Measurements from ENCODE around the gene FAT3.

The FAT3 gene

DNA sequence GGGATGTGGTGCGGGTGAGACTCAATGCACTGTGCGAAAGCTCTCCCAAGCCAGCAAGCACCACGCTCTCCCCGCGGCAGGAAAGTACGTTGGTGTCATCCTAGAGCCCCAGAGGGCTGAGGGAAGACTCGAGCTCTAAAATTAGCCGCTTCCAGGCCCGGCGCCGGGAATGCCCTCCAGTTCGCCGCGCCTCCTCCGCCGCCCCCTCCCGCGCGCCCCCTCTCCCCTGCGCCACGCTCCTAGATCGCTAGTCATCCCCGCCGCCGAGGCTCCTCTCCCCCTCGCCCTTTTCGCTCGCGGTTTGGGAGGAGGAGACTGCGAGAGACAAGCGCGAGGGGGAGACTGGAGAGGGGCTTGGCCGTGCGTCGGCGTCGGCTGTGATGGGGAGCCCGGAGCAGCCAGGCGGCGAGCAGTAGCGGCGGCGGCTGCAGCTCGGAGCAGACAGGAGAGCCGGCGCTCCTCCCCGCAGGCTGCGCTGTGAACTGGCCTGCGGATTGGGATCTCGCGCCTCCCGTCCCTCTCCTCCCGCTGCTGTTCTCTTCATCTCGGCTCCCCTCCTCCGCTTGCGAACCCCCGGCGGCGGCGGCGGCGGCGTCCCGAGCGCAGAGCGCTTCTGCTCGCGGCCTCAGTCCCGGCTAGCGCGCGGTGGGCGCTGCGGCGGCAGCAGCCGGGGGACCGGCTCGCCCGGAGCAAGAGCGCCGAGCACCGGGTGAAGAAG, at the start of gene FAT3:
TSS of gene FAT3 (plus strand) at position 412 of the 718 bp plus-strand sequence. CDS start 127,295 bp downstream, outside the sequence.
- no peak for DNase-seq

DNA sequence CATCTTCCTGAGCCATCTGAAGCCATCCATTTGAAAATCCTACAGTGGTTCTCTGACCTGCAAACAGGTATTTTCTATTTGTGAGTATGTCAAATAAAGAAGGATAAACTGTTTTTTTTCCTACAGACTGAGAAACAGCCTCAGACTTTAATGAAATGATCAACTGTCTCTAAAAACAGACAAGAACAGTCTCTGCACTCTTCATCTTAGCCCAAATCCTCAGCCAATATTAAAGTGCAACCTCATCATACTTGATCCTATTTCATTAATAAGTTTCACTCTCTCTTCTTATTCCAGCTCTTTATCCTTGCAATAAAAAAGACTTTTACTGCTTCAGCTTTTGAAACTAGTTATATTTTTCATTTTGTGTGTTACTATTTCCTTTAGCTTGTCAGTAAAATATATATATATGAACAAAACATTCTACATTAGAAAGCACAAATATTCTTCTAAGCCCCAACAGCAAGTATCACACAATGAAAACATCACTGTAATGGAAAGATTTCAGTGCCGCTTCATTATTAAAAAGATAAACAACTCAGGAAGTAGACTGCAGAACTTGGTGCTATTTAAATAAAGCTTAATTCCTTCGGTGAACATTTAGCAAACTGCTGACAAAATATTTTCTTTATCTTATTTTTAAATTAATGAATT, 45.5 kb upstream of the FAT3 start:
- DNase-seq: no peak

DNA sequence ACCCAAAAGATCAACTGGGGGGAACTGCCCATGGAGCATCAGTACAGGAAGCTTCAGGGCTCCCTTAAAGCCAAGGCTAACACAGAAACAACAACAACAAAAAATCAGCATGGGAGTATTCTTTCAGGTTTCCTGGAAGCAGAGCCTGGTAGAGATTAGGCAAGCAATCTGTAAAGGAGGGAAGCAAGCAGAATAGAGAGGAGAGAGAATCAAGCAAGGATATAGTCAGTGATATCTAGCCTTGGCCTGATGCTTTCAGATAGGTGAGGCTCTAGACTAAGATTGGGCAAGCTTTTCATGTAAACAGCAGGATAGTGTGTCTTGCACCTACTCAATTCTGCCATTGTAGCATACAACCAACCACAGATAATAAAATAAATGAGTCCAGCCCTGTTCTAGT, 44.4 kb upstream of the FAT3 start:
- DNase-seq: no peak

DNA sequence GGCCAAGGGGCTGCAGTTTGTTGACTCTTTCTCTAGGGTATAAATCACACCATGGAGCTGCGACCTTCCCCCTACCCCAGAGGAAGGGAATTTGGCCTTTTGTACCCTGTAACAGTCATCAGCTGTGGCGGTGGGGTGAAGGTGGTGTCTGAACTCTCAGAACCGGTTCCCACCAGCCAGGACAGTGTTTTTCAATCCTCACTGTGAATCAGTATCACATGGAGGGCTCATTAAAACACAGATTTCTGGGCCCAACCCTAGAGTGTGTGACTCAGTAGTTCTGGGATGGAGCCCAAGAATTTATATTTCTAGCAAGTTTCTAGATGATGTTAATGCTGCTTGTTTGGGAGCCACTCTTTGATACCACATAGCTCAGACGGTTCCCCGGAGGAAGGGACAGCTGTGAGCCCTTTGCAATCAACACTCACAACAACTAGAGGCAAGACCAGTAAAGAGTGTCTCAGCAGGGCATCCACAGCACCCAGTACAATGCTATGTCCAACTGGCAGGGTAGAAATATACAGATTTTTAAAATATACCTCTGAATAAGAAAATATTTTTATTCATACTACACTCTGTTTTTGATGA, 43.9 kb upstream of the FAT3 start:
- no peak for DNase-seq

DNA sequence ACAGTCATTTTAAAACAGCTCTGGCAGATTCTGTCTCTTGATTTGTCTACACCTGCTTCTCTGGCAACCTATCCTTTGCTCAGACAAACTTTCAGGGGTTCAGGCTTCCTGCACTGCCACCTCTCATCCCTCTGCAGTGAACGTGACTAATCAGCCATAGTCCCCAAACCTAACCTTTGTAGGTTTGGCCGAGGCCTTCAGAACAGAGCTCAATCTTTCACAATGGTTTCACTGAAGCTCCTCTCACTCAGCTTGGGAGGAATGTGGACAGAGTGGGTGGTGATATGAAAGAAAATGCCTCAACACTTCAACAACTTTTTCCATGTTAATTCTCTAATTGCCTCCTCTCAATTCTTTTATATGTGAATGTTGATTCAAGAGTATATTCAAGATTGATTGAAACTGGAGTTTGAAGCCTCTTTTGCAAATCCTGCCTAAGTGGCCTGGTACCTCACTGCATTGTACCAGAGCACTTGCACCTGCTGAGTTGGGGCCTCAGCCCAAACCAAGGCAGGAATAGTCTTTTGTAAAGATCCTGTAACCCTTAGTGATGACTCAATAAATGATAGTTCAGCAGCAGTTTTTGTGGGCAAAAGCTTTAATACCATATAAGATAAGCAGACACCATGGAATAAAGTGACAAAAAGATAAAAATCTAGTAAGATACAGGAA, 33.9 kb upstream of the FAT3 start:
- no peak for DNase-seq

DNA sequence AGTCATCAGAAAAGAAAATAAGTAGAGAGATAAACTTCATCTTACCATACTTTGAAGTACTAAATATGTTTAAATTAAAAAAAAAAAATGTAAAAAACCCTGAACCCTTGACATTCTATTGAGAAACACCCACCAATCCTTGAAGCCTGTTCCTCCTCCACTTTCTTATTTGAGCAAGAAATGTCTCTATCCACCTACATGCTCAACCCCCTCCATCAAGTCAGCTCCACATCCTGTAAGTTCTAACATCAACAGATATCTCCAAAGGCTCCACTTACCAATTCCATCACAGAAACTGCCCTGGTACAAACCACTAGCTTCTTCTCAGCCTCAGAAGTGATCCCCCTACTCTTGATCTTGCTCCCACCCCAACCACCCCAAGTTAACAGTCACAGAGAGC, 32.5 kb upstream of the FAT3 start:
- DNase-seq: no peak

DNA sequence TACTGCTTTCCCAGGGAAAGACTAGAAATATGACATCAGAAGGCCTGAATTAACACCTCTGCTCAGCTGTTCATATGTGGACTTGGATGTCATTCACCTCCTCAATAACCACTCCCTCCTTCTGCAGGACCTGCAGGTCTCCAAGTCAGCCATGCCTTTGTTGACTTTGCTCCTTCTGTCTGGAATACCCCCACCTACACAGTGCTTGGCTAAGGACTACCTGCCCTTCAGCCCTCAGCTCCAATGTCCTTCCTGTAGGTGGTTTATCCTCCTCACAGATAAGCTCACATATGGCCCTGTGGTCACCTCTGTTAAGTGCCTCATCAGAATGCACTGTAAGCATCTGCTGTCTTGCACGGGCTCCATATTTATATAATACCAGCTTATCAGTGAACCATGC, 26.4 kb upstream of the FAT3 start:
- no peak for DNase-seq

DNA sequence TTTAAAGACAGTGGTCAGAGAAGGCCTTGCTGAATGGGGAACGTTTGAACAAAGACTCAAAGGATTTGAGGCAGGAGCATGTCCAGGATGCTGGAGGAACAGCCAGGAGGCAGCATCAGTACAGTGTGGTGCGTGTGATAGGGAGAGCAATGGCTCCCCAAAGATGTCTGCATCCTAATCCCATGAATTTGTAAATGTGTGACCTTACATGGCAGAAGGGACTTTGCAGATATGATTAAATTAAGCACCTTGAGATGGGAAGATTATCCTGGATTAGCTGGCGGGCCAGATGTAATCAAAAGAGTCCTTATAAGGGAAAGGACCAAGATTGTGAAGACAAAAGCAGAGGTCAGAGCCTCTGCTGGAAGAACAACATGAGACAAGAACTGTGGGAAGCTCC, 24.6 kb upstream of the FAT3 start:
- no peak for DNase-seq

DNA sequence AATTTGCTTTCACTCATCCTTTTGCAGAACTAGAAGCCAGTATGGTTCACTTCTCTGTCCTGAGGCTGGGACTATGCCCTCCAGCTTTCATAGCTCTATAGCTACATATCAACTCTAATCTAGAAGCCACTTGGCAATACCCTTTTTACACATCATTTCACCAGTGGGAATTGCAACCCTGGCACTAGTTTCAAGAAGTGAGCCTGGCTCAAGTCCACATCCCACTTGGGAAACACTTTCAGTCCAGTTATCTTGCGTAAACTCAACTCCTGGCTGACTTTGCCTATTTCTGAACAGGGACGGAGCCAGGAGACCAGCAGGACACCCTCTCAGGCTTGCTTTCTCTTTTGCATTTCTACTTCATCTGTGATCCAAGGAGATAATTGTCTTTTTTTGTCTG, 19.9 kb upstream of the FAT3 start:
- DNase-seq: no peak

DNA sequence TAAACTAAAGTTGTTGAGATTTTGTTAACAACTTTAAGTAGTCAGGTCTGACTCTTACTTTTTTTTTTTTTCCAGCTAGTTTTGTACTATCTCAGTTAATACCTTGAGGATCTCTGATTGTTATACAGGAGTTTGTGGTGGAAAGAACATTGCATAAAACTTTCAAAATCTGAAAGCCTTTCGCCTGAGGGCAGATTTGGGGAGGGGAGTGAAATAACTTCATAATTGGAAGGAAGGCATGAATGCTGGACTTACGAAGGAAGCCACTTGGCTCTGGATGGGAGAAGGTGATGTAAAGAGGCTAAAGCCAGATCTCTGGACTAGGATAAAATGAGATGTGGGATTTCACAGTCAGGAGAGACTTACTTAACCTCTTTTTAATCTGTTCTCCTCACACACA, 18.2 kb upstream of the FAT3 start:
- DNase-seq: no peak

DNA sequence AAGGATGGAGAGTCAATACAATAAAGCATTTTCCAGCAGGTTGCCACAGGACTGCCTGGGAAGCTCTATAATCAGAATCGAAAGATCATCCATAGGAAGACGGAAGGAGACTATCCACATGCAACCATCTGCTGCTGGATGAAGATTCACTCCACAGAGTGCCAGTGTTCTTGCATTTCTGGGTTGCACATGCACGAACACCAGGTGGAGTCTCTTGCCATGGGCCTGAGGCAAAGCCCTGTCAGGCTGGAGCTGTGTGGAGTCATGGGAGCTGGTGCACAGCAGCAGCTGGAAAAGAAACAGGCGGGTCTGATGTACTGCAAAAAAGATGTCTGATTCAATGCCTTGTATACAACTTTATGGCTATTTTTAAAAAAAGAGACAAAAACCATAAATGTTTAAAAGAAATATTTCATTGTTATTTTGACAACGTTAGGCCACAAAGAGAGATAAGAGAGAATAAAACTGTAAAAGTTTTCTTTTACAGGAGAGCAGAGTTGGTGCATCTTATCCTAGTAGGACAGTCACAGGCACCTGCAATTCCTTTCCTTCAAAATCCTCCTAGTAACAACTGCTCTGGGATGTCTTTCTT, 12.9 kb upstream of the FAT3 start:
- DNase-seq: no peak

DNA sequence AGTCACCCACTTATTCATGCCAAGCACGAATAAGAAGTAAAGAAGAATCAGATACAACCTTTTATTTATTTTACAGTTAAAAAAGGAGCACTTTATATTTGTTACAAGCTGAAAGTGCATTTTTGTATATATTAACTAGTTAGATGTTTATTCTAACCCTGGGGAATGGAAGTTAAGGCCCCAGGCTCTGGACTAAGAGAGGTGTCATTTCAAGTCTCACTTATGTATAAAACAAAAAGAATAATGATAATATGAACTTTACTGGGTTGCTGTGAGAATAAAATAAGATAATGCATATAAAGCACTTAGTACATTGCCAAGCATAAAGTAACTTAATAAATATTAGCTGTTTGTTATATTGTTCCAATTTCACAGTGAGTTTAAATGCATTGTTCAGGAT, 12.1 kb upstream of the FAT3 start:
- DNase-seq: no peak

DNA sequence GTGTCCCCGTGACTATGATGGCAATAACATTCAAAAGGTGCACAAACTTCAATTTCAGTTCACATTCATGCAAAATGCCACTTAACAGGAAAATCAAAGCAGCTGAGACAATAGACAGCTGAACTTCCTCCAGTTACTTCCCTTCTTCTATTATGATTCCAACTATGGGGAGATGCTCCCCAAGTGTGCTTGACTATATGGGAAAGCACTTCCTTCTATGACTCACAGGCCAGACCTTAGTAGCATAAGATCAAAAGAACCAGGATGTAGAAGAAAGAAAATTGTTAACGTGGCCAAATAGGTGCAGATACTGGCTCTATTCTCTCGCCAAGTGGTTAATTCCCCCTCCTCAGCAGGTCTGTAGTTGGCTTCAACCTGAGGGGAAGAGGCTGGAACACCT, 7.8 kb upstream of the FAT3 start:
- DNase-seq: no peak

DNA sequence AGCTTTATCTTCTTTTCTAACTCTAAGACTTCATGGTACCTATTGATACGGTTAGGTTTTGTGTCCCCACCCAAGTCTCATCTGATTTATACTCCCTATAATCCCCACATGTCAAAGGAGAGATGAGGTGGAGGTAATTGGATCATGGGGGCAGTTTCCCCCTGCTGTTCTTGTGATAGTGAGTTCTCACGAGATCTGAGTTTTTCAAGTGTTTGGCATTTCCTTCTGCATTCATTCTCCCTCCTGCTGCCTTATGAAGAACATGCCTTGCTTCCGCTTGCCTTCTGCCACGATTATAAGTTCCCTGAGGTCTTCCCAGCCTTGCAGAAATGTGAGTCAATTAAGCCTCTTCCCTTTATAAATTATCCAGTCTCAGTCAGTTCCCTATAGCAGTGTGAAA, 5.1 kb upstream of the FAT3 start:
- no peak for DNase-seq

DNA sequence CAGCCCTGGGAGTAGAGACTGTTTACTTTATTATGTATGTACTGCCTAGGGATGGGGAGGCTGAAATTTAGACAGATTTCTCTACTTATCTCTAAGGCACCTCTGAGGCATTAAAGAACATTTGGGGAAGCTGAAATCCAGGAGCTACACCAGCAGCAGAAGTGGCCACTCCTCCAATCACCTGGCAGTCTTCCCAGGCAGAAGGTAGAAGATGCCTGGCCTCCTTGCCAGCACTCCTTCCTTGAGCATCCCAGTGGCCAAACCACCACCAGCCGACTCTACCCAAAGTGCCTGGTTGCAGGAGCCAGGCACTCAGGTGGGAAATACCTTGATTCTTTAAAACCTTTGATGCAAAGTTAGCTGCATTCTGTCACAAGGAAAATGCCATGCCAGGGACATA, 1.9 kb upstream of the FAT3 start:
- DNase-seq: no peak

DNA sequence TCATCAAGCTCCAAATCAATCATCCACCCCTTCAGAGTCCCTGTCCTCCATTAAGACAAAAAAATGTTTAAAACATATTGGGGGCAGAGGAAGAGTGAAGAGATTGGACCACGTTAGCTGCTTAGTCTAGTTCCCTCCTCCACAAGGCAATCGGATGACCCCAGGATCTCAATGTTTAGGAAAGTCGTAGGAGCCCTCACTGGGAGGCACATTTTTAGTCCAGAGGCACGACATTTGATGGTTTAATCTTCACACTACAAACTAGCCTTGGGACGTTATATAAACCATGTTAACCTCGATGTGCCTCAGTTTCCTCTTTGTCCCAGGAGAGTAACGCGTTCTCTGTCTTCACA, 588 bp upstream of the FAT3 start:
- no peak for DNase-seq

DNA sequence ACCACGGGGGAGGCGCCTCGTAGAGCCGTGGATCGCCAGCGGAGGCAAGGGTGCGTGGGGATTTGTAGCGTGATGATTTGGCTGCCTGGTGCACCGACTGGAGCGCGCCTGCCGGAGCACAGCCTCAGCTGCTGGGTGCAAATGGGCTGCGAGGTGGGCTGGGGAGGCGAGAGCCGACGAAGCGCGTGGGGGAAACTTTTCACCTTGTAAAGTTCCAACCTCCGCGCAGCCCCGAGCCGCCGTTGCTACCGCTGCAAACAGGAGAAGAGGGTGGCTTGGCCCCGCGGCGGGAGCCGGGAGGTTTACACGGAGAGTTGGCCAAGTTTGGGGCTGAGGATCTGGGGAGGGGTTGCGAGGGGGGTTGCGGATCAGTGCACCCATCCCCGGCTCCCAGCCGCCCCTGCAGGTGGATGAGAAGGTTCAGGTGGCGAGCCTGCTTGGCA, 528 bp downstream of the FAT3 start:
- no peak for DNase-seq

DNA sequence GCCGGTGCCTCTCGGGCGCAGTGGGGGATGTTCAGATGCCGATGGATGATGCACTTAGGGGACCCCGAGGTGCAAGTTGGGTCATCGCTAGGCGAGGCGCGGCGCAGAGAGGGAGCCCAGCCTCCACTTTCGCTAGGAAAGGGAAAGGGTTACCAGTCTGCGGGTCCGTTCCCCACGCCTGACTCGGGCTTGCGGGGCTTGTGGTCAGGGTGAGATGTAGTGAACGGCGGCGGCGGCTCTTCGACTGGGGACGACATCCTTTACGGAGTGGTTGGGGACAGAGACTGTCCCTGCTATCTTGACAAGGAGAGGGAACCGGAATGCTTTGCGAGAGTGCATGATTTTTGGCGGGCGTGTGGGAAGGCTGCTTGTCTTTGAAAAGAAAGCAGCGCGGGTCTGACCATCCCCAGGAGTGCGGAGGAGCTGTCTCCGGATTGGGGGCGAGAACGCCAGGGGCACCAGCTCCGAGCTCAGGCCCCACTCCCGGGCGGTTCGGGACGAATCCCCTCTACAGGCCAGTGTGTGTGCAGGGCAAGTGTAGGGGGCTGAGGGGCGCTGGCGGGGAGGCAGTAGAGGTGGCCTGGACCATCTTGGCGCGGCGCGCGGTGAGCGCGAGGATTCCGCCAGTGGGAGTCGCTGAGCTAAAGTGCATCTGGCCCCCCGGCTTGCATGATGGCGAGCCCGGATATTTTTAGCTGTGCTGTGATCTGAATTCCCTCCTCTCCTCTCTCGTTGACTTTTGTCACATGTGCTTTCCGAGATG, 1.1 kb downstream of the FAT3 start:
- no peak for DNase-seq

DNA sequence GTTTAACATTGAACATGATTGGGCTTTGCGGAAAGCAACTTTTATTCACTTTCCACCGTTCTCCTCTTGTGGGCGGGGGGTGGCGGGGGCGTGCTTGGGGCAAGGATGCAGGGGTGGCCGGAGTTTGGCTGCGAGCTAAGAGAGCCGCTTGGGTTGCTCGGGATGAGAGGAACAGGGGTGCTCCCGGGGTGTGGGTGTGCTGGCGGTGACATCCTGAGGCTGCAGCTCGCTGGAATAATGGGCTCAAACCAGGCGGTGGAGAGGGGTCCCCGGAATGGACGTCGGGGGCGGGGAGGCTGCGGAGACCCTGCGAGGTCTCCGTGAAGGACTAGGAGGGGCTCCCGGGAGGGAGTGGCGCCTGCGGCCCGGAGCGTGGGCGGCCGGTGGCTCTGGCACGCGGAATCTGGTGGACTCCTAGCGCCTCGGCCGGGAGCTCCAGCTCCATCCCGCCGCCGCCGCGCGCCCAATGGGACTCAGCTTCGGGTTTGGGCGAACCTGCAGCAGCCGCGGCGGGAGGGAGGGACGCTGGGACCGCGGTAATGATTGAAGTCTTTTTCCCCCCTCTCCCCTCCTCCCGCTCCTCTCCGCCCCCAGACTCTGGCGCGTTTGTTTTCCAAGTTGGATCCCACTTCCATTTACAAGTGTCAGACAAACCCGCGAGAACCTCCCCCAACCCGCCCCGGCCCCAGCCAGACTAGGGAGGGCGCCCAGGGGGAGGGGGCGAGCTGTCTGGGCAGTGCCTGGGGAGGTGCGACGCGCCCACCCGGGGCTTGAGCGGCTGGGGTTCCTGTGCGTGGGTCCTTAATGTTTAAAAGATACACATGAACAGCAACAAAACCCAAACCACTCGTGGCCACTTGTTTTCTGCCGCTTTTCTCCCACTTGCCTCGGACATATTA, 2.0 kb downstream of the FAT3 start:
- no peak for DNase-seq

DNA sequence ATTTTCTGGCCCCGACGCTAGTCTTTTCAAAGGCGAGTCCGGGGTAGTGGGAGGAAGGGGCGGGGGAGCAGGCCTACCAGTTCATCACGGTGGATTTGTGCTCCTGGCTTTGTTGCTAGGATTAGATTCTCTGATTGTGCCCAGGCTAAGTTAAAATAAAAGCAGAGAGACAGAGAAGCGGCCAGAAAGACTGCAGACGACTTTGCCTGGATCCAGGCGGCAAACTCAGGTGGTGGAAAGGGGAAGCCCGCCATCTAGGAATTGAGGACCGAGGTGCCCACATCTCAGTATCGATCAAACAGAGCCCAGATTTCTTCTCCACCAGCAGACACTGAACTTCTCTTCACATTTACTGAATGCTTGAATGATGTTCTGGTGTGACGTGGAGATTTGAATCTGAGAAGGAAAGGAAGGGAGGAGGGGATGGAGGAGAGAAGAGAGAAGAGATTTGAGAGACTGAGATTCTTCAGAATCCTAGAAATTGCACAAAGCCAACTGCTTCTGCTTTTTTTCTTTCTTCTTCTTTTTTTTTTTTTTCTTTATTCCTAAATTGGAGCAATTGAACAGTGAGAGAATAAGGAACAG, 2.7 kb downstream of the FAT3 start:
- DNase-seq: no peak

All from suppressor macrophage treated with lipopolysaccharide for 1 hour (primary cell).